Mononuclear cell (primary cell): ENCODE data around the gene MAD1L1. TPM values are rescaled to one million over a fixed set of nuclear protein-coding genes. Genes with fewer than 3 reads are reported as not detected.

ENCODE experiments used
- H3K27me3 ChIP-seq: 2 replicates; pipeline ENCODE4 v1.6.0; 2011; ENCODE audit warnings: low read length, control low read depth; ENCODE audit not compliant: insufficient read depth
- H3K4me1 ChIP-seq: 2 replicates; pipeline ENCODE4 v1.5.1; 2011; ENCODE audit warnings: mild to moderate bottlenecking, low read length, control low read depth; ENCODE audit not compliant: insufficient read depth
- H3K4me3 ChIP-seq: 2 replicates; pipeline ENCODE4 v1.5.1; 2011; ENCODE audit warnings: mild to moderate bottlenecking, low read length, moderate library complexity
- H3K9me3 ChIP-seq: 2 replicates; pipeline ENCODE4 v1.5.1; 2011; ENCODE audit warnings: low read depth, mild to moderate bottlenecking, control low read depth, low read length
- total RNA-seq: library from RNA; depleted of rRNA; stranded (reverse); fragments of >200 nt; gene quantifications from one replicate; pipeline ENCODE4 v1.2.3, GENCODE V29; 2012

Gene MAD1L1
- total RNA-seq, 1 donor = 74.2 TPM

- no peaks in the 10 kb centered on the region for H3K9me3 ChIP-seq
- H3K4me1 ChIP-seq = no peaks in the 10 kb centered on the region
- H3K4me3 ChIP-seq = no peak overlapping the region
- no peaks in the 10 kb centered on the region for H3K27me3 ChIP-seq
Measured at GRCh38 chr7:1781369-1781768, 451.4 kb downstream of the MAD1L1 start.

- Histone ChIP-seq H3K9me3 (no peaks in the 10 kb centered on the region), H3K4me1 (no peaks in the 10 kb centered on the region), H3K27me3 (no peaks in the 10 kb centered on the region), H3K4me3 (no peak overlapping the region)
Measured at GRCh38 chr7:1779445-1779844, 453.3 kb downstream of the MAD1L1 start.

DNA sequence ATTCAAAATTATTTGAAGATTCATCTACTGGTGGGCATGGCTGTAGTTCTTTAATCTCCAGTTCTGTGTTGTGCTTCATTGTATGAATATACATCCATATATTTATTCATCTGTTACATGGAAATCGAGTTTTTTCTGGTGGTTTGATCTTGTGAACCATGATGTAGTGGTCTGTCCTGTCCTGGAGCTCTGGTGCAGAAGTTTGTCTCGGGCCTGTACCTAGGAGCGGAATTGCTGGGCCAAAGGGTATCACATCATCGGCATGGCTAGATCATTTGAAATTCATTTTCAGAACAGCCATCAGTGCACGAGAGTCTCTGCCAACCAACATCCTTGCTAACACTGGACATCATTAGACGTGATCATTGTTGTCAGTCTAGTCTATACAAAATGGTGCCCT is 455.6 kb downstream of the MAD1L1 start:
- Histone ChIP-seq H3K4me1 (no peaks in the 10 kb centered on the region), H3K27me3 (no peaks in the 10 kb centered on the region), H3K4me3 (no peak overlapping the region), H3K9me3 (no peaks in the 10 kb centered on the region)

GRCh38 chr7:1775389-1775788 is 457.4 kb downstream of the MAD1L1 start:
- H3K9me3 ChIP-seq = no peaks in the 10 kb centered on the region
- H3K4me1 ChIP-seq = no peaks in the 10 kb centered on the region
- H3K4me3 ChIP-seq = no peak overlapping the region
- H3K27me3 ChIP-seq = no peaks in the 10 kb centered on the region

DNA sequence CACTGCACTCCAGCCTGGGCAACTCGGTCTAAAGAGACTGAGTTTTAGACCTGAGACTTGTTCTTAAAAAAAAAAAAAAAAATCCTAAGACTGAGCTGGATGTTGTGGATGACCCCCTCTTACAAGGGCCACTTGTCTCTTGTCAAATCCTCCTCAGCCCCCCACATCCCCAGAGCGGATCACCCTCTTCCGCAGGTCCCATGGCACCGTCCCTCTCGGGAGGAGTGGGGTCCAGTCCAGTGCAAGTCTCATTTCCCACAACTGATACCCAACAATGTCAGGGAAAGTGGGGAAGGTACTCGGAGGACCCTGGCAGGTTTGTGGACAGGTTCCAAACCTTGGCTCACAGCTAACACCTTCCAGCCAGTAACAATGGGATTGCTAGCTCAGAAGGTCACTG is 462.4 kb downstream of the MAD1L1 start:
- H3K4me3 ChIP-seq = no peak overlapping the region
- H3K4me1 ChIP-seq = no peaks in the 10 kb centered on the region
- no peaks in the 10 kb centered on the region for H3K9me3 ChIP-seq
- no peaks in the 10 kb centered on the region for H3K27me3 ChIP-seq

DNA sequence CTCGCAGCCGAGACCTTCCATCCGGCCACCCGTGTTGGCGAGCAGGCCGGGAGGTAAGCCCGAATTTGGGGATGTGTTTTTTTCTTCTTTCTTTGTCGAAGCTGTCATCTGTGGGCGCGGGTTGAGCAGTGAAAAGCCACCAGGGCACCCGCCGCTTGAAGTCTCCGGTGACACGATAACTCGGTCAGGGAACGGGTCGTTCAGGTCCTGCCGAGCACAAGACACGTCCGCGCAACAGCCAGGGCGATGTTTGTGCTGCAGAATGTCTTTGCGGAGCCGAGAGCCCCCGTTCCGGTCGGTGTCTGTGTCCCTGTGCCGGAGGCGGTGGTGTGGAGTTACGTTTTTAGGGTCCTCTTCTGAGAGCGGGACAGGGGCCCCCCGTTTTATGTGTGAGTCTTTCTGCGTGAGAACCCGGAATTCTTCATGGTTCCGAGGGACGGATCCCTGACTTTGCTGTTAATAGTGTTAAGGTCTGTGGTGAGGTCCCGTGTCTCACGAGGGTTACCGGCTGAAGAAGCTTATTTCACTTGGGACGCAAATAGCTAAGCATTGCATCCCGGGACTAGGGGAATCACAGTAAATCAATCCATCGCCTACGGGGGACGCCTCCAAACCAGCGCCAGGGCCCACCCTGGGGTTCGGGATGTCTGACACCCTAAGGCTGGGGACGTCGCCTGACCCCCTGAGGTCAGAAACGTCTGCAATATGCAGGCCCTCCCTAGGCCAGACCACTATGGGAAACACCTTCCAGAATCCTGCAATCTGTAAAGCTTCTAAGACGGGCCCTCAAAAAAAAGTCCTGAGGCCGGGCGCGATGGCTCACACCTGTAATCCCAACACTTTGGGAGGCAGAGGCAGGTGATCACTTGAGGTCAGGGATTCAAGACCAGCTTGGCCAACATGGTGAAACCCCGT is 463.2 kb downstream of the MAD1L1 start:
- H3K9me3 ChIP-seq = no peaks in the 10 kb centered on the region
- H3K4me1 ChIP-seq = no peaks in the 10 kb centered on the region
- H3K4me3 ChIP-seq = no peak overlapping the region
- H3K27me3 ChIP-seq = no peaks in the 10 kb centered on the region

- H3K9me3 ChIP-seq = no peaks in the 10 kb centered on the region
- no peaks in the 10 kb centered on the region for H3K27me3 ChIP-seq
- H3K4me3 ChIP-seq = no peak overlapping the region
- no peaks in the 10 kb centered on the region for H3K4me1 ChIP-seq
Measured at GRCh38 chr7:1768832-1769231, 463.9 kb downstream of the MAD1L1 start.

GRCh38 chr7:1767524-1767923 is 465.2 kb downstream of the MAD1L1 start:
- no peak overlapping the region for H3K4me3 ChIP-seq
- H3K4me1 ChIP-seq = no peaks in the 10 kb centered on the region
- no peaks in the 10 kb centered on the region for H3K27me3 ChIP-seq
- H3K9me3 ChIP-seq = no peaks in the 10 kb centered on the region

Other genes with a start within 250 kb of the MAD1L1 start
- gene MRM2, start 9.3 kb upstream of the MAD1L1 start, total RNA-seq = 4.4 TPM
- 10.5 TPM for gene NUDT1, start 9.3 kb upstream of the MAD1L1 start, total RNA-seq
- gene SNX8, start 81.5 kb upstream of the MAD1L1 start, total RNA-seq = 9.7 TPM
- 119 TPM for gene EIF3B, start 121.9 kb upstream of the MAD1L1 start, total RNA-seq
- 3.0 TPM for gene CHST12, start 170.7 kb upstream of the MAD1L1 start, total RNA-seq
- gene GRIFIN, start 243.5 kb upstream of the MAD1L1 start, total RNA-seq = not detected